NOMO-1 treated with dmso at 0.1 percent for 144 hours (cell line): ENCODE results near the gene LPP.
"Not testable (repeated sequence)": the region's sequence is repeated elsewhere in the genome, so short reads cannot be mapped to it uniquely, and the experiment has no call there.

Source experiments
- DNase-seq: peaks from one replicate; lab custom pipeline; 2025; ENCODE audit not compliant: unreplicated experiment; lab: John Stamatoyannopoulos, UW

LPP gene

GRCh38 chr3:188607805-188608315 lies 453.9 kb downstream of the LPP start:
- DNase-seq: no peak

GRCh38 chr3:188608401-188608800 lies 454.4 kb downstream of the LPP start:
- no peak for DNase-seq

DNA sequence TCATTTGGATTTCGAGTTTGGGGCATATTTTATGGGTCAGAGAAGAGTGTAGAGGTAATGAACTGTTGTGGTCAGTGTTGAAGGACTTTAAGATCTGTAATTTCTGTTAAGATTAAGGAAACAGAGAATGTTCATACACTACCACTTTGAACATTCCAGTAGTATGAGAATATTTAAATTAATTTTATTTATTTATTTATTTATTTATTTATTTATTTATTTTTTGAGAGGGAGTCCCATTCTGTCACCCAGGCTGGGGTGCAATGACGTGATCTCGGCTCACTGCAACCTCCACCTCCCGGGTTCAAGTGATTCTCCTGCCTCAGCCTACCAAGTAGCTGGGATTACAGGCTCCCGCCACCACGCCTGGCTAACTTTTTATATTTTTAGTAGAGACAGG lies 459.8 kb downstream of the LPP start:
- not testable (repeated sequence) for DNase-seq

DNA sequence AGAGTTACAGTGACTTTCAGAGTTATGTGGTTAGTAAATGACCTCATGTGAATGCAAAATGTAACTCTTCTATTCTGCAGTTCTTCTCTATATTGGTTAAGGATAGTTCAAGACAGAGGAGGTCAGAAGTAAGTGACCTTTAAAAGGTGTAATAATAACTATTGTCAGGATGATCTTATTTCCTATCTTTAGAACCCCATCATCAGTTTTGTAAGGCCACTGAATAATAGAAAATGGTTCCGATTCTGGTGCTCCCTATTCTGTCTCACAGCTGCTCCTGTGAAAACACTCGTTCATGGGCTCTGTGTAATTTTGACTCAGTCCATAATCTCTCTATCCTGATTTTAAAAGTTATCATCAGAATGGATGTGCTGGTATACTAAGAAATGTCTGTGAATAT lies 463.3 kb downstream of the LPP start:
- no peak for DNase-seq

GRCh38 chr3:188617988-188618701 lies 464.2 kb downstream of the LPP start:
- no peak for DNase-seq

DNA sequence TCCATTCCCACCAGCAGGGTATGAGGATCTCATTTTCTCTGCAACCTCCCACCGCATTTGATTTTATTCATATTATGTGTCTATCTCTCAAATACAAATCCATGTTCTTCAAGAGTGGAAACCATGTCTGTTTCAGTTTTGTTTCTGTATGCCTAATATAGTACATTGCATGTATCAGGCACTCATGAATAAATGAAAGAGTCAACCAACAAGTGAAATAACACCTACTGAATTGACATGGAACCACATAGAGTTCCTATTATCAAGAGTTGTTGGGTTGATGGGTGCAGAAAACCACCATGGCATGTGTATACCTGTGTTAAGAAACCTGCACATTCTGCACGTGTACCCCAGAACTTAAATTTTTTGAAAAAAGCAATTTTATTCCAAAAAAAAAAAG lies 466.8 kb downstream of the LPP start:
- no peak for DNase-seq

DNA sequence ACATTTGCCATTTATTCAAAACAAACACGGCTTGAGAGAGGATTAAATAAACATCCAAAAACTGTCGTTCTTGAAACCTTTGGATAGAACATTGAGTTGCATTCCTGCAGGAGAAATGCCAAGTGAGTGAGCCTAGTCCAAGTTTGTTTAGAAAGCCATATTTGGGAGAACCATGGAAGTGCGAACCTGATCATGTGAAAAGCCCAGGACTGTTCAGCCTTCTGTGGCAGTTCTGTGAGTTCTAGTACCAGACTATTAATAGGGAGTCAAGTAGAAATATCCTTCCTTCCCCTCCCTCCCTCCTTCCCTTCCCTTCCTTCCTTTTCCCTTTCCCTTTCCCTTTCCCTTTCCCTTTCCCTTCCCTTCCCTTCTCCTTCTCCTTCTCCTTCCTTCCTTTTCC lies 470.4 kb downstream of the LPP start:
- no peak for DNase-seq

DNA sequence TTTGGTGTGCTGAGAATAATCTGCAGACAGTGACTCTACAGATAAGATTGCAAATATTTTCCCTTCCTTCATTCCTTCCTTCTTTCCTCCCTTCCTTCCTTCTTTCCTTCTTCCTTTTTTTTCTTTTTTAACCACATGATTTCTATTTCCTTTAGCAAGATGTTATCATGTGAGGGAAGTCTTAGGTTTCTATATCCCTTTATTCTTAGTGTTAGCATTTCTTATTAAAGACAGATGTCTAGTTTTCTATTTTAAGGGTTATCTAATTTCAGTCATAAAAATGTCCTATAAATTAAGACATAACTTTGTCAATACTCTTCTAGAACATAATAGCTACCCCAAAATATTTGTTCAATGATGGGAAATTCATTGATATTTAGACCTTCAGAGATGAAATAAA lies 470.9 kb downstream of the LPP start:
- no peak for DNase-seq

GRCh38 chr3:188627652-188628051 lies 473.7 kb downstream of the LPP start:
- DNase-seq: no peak

GRCh38 chr3:188631291-188632010 lies 477.5 kb downstream of the LPP start:
- DNase-seq: no peak

GRCh38 chr3:188633206-188633605 lies 479.2 kb downstream of the LPP start:
- DNase-seq: no peak

DNA sequence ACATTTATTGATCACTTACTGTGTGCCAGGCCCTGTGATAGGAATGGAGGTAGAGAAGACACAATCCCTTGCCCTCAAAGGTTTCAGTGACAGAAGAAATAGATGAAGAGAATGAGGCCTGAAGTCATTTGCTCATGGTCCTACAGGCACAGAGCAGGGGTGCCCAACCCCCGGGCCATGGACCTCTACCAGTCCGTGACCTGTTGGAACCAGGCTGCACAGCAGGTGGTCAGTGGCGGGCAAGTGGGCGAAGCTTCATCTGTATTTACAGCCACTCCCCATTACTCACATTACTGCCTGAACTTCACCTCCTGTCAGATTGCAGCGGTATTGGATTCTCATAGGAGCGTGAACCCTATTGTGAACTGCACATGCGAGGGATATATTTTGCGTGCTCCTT lies 480.3 kb downstream of the LPP start:
- DNase-seq: no peak

- no peak for DNase-seq
Observed at GRCh38 chr3:188635258-188636042, 481.5 kb downstream of the LPP start.

DNA sequence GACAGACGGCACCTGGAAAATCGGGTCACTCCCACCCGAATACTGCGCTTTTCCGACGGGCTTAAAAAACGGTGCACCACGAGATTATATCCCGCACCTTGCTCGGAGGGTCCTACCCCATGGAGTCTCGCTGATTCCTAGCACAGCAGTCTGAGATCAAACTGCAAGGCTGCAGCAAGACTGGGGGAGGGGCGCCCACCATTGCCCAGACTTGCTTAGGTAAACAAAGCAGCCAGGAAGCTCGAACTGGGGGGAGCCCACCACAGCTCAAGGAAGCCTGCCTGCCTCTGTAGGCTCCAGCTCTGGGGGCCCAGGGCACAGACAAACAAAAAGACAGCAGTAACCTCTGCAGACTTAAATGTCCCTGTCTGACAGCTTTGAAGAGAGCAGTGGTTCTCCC lies 482.3 kb downstream of the LPP start:
- DNase-seq: not testable (repeated sequence)

DNA sequence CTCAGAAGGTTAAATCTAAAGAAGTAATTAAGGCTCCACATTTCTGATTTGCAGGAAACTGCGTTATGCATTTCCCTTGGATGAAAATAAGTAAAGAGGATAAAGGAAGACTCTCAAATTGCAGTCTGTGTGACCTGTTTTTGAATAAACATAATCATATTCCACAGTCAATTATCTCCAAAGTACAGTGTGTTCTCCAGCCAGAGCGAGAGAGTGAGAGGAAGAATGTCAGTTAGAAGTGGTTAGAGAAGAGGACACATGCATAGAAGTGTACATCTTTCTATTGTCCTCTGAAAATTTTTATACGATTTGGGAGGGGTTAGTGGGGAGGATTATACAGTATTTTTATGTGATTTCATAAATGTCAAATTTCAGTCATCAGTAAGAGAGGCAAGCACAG lies 487.1 kb downstream of the LPP start:
- no peak for DNase-seq

DNA sequence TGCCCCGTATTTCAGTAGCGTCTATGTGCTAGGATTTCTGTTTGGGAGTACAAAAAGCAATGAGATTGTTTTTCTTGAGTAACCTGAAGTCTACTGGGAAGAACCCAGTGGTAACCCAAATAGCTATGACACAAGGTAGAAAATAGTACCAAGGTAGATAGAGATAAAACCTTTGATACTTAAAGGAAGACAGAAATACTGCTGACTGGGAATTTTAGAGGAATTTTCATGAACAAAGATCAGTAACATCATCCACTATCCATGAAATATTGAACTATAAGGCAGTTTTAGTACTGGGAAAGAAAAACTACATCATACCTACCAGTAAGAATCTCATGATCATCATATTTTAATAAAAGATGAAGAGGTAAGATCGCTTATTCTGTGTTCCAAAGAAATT lies 489.8 kb downstream of the LPP start:
- DNase-seq: no peak

GRCh38 chr3:188646592-188646991 lies 492.6 kb downstream of the LPP start:
- peak; percentile 29 for DNase-seq

DNA sequence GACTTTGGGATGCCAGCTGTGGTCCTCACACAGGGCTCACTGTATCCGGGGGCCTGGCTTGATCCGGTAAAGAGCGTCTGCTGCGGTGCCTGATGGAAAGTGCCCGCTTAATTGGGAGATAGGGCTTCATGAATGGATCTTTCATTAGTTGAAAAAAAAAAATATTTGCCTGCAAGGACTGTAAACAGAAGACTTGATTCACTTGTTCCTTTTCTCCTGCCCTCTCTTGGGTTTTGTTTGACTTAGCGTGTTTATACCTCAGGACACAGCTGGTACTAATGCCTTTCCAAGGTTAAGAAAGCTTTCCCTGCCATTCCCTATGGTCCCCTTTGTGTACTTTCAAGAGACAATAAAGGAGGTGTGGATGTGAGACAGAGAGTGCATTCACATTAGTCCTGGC lies 493.3 kb downstream of the LPP start:
- DNase-seq: no peak

DNA sequence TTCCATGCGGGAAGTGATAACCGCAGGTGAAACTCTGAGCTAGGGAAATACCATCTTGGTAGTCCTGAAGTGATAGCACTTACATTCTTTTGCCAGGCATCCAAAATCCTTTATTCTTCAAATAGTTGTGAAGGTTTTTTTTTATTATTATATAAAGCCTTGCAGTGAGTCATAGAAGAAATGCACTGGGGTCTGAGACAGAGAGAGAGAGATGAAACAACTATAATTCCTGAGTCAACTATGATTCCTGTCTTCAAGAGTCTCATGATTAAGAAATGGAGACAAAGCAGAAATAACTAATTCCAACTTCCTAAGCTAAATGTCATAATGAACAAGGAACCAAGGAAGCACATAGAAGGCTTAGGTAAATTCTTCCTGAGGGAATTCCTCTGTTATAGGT lies 495.6 kb downstream of the LPP start:
- no peak for DNase-seq

GRCh38 chr3:188656196-188656982 lies 502.4 kb downstream of the LPP start:
- no peak for DNase-seq

- no peak for DNase-seq
Observed at GRCh38 chr3:188658606-188659005, 504.6 kb downstream of the LPP start.
